Renal cortex interstitium (tissue), 11 donors: ENCODE data around the gene SMIM22. TPM values are rescaled to one million over a fixed set of nuclear protein-coding genes. Genes with fewer than 3 reads are reported as not detected.
A peak's percentile ranks its signal among the peaks of the same experiment; 100 is the strongest.

Experiments
- DNase-seq, 11 donors: peaks; one replicate each; pipeline ENCODE4 v3.0.0-alpha.2; 2013; ENCODE audit warnings: low read depth in 9 of 11, low spot score in 4 of 11; ENCODE audit errors: extremely low read depth in 1 of 11
- polyA plus RNA-seq, 3 donors: library from polyadenylated mRNA; unstranded; fragments of 120-200 nt; gene quantifications; one replicate each; pipeline ENCODE4 v1.2.1, GENCODE V29; 2013; ENCODE audit not compliant: insufficient read length in 3 of 3

The SMIM22 gene
- polyA plus RNA-seq, 3 donors, result 3.6 to 13.3 (median 9.0) TPM

DNA sequence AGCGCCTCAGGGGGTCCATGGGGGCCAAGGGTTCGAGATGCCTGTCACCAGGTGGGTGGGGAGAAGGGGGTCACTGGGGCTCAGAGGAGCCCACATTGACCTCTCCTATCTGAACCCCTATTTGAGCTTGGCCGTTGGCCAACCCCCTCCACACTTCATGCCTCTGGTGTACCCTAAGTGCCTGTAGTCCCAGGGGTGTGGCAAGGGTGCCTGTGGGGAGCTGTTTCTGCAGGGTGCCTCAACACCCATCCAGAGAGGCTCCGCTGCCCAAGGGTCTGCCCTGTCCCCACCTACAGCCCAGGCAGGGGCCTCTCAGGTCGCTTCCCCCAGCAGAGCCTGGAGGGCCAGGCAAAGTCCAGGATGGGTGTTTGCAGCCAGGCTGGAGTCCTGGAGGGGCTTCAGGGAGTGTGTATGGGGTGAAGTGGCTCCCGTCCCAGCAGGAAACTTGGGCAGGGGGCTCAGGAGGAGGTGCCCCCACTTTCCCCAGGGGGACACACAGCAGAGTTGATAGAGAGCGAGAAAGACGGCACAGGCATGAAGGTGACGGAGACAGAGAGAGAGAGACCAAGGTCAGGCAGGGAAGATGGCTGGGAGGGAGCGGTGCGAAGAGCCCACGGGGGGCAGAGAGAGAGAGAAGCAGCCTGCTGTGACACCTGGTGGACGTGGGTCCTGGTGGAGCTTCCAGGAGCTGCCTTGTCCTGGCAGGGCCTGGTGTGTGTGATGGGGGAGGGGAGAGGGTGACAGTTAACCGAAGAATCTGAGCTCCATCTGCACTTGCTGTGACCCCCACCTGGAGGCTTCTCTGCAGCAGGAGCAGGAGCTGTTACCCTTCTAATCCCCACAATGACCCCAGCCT lies 7.3 kb upstream of the SMIM22 start, which contains the start of gene SEPTIN12:
Gene SEPTIN12, minus strand, starts transcription at position 719 of the 856 bp plus-strand sequence. Its CDS starts 700 bp downstream, at position 19.
- DNase-seq, result no peak

DNA sequence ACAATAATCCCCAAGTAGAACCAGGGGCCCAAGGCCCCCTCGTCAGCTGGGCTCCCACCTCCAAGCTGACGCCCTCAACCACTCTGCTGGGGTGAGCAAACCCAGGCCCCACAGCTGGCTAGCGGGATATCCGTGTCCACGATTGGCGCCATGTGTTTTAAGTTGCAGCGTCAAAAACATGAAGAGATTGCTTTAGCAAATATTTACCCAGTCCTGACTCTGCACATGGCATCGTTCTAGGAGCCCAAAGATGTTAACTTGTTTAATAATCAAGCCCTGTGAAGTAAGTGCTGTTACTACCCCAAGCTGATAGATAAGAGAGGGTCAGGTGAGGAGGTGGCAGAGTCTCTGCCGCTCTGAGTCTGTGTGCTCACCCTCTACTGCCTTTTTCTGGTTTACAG lies 6.7 kb upstream of the SMIM22 start:
- no peak for DNase-seq

DNA sequence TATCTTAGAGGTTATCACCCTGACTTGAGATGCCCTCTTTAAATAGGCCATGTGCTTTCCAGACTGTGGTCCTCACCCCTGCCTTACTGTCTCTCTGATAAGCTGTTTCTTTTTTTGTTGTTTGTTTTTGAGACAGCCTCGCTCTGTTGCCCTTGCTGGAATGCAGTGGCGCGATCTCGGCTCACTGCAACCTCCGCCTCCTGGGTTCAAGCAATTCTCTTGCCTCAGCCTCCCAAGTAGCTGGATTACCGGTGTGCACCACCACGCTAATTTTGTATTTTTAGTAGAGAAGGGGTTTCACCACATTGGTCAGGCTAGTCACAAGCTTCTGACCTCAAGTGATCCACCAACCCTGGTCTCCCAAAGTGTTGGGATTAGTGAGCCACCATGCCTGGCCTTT lies 6.3 kb upstream of the SMIM22 start:
- no peak for DNase-seq

DNA sequence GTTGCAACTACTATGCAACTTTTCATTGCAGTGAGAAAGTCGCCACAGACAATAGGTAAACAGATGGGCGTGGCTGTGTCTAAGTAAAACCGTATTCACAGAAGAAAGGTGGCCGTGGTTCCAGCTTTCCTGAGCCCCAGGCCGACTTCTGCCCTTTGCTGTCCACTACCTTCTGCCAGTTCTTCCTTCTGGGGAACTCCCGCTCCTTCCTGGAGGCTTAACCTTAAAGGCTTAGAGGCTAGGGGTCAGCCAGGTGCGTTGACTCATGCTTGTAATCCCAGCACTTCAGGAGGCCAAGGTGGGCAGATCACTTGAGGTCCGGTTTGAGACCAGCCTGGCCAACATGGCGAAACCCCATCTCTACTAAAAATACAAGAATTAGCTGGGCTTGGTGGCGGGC lies 4.9 kb upstream of the SMIM22 start:
- DNase-seq, result no peak

DNA sequence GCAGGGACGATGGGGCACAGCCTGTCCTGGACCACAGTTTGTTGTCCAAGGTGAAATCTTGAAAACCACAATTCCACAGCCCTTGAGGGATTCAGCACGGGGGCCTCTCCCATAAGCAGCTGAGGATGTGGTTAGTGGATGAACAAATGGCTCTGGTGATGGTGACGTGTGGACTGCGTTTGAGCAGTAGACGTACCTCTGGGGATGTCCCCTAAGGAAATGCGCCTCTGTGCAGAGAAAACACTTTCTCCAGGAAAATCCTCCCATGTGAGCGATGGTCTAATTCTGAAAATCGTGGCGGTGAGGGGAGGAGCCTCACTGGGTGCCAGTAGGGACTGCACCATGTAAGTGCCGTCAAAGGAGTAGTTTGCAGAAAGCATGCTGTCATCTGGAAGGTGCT lies 4.3 kb upstream of the SMIM22 start:
- DNase-seq, result no peak

DNA sequence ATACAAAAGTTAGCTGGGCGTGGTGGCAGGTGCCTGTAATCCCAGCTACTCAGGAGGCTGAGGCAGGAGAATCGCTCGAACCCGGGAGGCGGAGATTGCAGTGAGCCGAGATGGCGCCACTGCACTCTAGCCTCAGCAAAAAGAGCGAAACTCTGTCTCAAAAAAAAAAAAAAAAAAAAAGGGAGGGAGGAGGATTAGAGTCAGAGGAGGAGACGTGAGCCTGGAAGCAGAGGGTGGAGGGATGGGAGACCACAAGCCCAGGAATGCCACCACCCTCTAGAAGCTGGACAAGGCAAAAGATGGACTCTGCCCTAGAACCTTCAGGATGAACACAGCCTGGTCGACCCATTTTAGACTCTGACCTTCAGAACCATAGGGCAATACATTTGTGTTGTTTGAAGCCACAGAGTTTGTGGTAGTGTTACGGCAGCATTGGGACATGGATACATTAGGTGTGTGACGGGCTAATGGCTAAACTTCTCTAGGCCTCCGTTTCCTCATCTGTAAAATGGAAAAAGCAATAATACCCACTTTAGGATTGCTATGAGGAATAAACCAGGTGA lies 2.1 kb upstream of the SMIM22 start:
- no peak for DNase-seq

DNA sequence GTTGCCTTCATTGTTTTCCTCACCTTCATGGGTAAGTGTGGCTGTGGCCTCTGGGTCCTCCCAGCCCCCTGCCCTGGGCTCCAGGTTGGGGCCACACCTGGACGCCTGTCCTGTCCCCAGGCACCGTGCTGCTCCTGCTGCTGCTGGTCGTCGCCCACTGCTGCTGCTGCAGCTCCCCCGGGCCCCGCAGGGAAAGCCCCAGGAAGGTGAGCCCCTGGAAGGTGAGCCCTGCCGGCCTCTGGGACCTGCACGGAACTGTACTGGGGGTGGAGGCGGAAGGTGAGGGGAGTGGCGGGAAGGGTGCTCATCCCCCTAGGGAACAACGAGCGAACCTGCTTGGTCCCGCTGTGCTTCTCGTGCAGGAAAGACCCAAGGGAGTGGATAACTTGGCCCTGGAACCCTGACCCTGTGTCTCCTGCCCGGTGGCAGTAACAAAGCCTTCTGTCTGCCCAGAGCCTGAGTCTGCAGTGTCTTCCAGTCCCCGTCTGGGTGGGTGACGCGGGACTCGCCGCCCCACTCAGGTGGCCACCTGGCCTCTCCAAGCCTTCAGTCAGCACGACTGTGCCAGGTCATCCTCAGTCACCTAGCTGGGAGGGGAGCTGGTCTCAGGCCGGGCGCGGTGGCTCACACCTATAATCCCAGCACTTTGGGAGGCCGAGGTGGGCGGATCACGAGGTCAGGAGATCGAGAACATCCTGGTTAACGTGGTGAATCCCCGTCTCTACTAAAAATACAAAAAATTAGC lies 831 bp downstream of the SMIM22 start:
- no peak for DNase-seq

- no peak for DNase-seq
Measured at GRCh38 chr16:4796982-4797804, 2.0 kb downstream of the SMIM22 start.

DNA sequence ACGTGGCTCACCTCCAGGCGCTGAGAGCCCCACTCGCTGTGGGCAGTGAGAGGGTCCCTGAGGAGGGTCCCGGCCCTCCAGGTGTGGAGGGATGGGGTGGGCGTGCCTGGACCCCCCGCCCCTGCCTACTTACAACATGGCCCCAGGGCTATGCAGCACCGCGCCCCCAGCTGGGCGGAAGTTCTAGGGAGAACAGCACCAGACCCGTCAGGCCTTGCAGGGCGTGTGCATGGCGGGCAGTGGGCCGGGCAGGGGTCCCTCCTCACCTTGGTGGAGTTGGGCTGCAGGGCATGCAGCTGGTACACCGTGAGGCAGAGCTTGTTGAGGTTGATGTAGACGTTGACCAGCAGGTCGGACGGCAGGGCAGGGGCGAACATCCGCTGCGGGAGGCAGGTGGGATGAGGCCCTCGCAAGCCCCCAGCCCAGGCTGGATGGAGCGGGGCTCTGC lies 2.7 kb downstream of the SMIM22 start:
- no peak for DNase-seq

DNA sequence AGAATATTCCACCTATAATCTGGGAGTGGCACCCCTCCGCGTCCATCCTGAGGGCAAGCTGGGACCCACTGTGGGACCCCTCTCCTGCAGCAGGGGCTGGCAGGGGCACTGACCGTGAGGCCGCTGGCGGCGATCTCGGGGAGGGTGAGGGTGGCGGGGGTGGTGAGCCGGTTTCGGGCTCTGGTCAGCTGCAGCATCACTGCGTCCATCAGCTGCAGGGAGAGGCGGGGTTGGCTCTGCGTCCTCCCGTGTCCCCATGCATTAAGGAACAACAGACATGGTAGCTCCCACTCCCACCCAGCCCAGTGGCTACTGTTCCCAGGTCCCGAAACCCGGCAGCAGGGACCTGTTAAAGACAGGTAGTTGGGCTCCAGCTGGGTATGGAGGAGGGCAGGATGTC lies 3.3 kb downstream of the SMIM22 start:
- no peak for DNase-seq

DNA sequence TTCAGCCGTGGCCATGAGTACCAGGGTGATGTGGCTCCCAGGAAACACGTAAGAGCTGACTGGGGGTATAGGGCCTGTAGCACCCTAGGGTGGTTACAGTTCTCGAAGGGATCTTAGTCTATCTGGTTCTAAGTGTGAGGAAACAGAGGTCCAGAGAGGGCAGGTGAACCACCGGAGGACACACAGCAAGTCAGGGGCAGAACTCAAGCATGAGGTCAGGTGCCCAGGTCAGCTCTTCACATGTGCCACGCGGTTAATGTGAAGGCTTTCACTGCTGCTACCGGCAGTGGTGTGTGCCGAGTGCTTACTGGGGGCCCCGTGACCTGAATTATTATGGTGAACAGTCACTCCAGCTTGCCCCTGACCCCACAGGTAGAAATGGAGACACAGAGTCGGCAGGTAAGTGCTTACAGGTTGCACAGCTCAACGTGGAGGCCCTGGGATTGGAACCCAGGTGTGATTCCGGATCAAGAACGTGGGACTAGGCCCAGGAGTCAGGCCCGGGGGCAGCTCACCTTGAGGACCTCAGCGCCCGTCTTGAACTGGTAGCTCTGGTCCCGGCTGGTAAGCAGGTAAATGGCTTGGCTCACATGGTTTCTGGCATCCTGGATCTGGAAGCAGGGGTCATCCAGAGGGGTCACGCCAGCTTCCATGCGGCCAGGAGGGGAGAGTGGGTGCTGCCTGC lies 4.1 kb downstream of the SMIM22 start:
- DNase-seq, result no peak

GRCh38 chr16:4800290-4801041 lies 5.3 kb downstream of the SMIM22 start:
- DNase-seq, result no peak

DNA sequence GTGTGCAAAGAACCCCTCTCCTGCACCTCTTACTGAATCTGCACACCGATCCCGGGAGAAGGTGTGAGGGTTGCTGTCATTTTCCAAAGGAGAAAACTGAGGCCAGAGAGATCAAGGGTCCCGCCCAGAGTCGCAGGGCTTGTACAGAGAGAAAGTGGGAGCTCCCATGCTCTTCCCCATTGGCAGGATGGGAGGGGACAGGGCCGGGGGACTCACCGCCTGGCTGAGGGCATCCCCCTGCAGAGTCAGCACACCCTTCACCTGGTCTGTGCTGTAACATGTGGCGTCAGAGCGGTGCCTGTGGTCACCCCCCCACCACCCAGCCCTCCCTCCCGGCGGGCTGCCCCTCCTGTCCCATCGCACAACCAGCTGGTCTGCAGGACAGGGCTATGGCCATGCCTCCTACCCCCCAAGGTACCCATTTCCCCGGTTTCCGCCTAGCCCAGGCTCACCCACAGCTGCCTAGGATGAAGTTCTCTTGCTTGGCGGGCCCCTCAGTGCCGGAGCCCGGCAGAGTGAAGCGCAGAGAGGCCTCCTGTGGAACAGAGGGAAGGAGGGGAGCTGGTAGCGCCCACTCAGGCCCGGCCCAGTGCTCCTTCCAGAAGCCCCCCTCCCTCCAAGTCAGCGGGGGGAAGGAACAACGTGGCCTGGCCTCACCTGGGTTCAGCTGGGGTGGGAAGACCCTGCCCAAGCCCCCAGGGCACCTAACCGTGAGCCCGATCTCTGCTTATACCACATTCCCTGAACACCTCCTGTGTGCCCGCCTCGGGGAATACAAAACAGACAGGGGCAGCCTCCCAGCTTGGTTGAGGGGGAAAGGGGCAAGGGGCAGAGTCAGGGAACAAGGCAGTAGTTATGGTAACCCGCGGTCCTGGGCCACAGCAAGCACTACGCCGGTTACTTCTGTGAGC lies 6.1 kb downstream of the SMIM22 start:
- DNase-seq, result no peak

DNA sequence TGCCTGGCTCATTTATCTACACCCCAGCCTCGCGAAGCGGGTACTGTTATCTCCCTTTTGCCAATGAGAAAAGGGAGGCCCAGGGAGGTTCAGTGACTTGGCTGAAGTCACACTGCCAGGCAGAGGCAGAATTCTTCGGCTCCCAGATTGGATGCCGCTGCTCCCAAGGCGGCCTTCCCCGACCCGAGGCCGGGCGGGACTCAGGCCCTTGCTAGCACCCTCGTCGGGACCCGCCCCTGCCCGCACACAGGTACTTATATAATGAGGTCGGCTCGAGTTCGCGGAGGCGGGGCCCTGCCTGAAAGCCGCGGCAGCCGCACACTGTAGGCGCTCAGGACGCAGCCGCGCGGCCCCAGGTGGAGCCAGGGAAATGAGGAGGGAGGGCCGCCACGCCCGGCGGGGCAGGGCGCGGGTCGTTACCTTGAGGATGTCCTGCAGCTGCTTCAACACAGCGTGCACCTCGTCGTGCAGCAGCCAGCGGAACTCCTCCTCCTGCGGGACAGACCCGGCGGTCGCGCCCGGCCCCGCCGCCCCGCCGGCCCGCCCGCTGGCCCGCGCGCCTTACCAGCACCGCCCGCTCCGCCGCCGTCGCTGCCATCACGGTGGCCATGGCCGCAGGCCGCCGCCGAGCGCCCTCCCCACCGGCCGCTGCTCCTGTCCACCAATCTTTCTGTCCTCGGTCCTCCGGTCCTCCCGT lies 6.9 kb downstream of the SMIM22 start, which contains the start of gene ROGDI:
Gene ROGDI, minus strand, starts transcription at position 672 of the 697 bp plus-strand sequence. Its CDS starts 62 bp downstream, at position 610.
- DNase-seq, result peak in 10 of 11 donors; percentile 19 to 74 (median 62)

GRCh38 chr16:4802659-4803287 lies 7.6 kb downstream of the SMIM22 start:
- peak; percentile 38 to 89 (median 85) for DNase-seq

GRCh38 chr16:4803401-4803844 lies 8.3 kb downstream of the SMIM22 start:
- no peak for DNase-seq
